Astrocyte (in vitro differentiated cells and primary cell): ENCODE measurements around the gene TPRG1. TPM values are rescaled to one million over a fixed set of nuclear protein-coding genes. Genes with fewer than 3 reads are reported as not detected.

Experiments
- DNase-seq: peaks from one replicate; pipeline ENCODE4 v3.0.0-alpha.2; 2010; ENCODE audit warnings: low read depth
- FAIRE-seq: peaks from 2 replicates; lab custom pipeline; 2011; peaks lifted over from hg19 to GRCh38; lab: Jason Lieb, UNC
- H2AFZ ChIP-seq: 2 replicates; pipeline ENCODE4 v1.6.0; 2012; ENCODE audit warnings: low read depth, low read length, inconsistent platforms
- H3K27ac ChIP-seq: 2 replicates; pipeline ENCODE4 v1.5.1; 2011; ENCODE audit warnings: low read depth, low read length, inconsistent platforms
- H3K27me3 ChIP-seq: 2 replicates; pipeline ENCODE4 v1.6.0; 2011; ENCODE audit warnings: low read length, inconsistent platforms; ENCODE audit not compliant: insufficient read depth
- H3K36me3 ChIP-seq: 2 replicates; pipeline ENCODE4 v1.5.1; 2011; ENCODE audit warnings: low read length, inconsistent platforms; ENCODE audit not compliant: insufficient read depth
- H3K4me1 ChIP-seq: 2 replicates; pipeline ENCODE4 v1.5.1; 2011; ENCODE audit warnings: low read length, inconsistent platforms; ENCODE audit not compliant: insufficient read depth
- H3K4me2 ChIP-seq: 2 replicates; pipeline ENCODE4 v1.6.0; 2012; ENCODE audit warnings: low read length, inconsistent platforms
- H3K4me3 ChIP-seq: 2 replicates; pipeline ENCODE4 v1.5.1; 2011; ENCODE audit warnings: low read depth, mild to moderate bottlenecking, low read length, inconsistent platforms; ENCODE audit not compliant: insufficient read depth
- H3K79me2 ChIP-seq: 2 replicates; pipeline ENCODE4 v1.6.0; 2012; ENCODE audit warnings: mild to moderate bottlenecking, low read length, inconsistent platforms; ENCODE audit not compliant: insufficient read depth
- H3K9ac ChIP-seq: 2 replicates; pipeline ENCODE4 v1.6.0; 2012; ENCODE audit warnings: mild to moderate bottlenecking, low read length, inconsistent platforms
- H3K9me3 ChIP-seq: 2 replicates; pipeline ENCODE4 v1.5.1; 2012; ENCODE audit warnings: low read depth, mild to moderate bottlenecking, low read length, inconsistent platforms; ENCODE audit not compliant: insufficient read depth
- H4K20me1 ChIP-seq: 2 replicates; pipeline ENCODE4 v1.6.0; 2012; ENCODE audit warnings: low read length, inconsistent platforms; ENCODE audit not compliant: insufficient read depth
- H3K27ac Mint-ChIP-seq: one replicate; pipeline ENCODE4 v1.8.0; 2021; ENCODE audit warnings: mild to moderate bottlenecking, mixed read lengths; ENCODE audit not compliant: unreplicated experiment
- H3K27me3 Mint-ChIP-seq: one replicate; pipeline ENCODE4 v1.8.0; 2021; ENCODE audit warnings: low read depth, mixed read lengths; ENCODE audit not compliant: unreplicated experiment
- H3K36me3 Mint-ChIP-seq: one replicate; pipeline ENCODE4 v1.8.0; 2021; ENCODE audit warnings: low read depth, mixed read lengths; ENCODE audit not compliant: unreplicated experiment
- H3K4me1 Mint-ChIP-seq: one replicate; pipeline ENCODE4 v1.8.0; 2021; ENCODE audit warnings: low read depth, mixed read lengths; ENCODE audit not compliant: unreplicated experiment
- H3K4me3 Mint-ChIP-seq: one replicate; pipeline ENCODE4 v1.8.0; 2021; ENCODE audit warnings: mild to moderate bottlenecking, moderate library complexity, mixed read lengths; ENCODE audit not compliant: unreplicated experiment
- H3K9me3 Mint-ChIP-seq: one replicate; pipeline ENCODE4 v1.8.0; 2021; ENCODE audit warnings: mild to moderate bottlenecking, mixed read lengths; ENCODE audit not compliant: unreplicated experiment
- CTCF ChIP-seq: IDR thresholded peaks from 2 replicates; pipeline ENCODE4 v1.5.1; 2011; ENCODE audit warnings: low read depth, mild to moderate bottlenecking, inconsistent platforms, low read length, moderate library complexity; ENCODE audit not compliant: insufficient read depth
- EZH2 ChIP-seq: IDR thresholded peaks from 2 replicates; pipeline ENCODE4 v1.6.1; 2012; ENCODE audit warnings: mild to moderate bottlenecking, low read length, inconsistent platforms; ENCODE audit not compliant: insufficient read depth
- total RNA-seq: library from RNA; stranded (reverse); gene quantifications from 2 replicates; pipeline ENCODE4 v1.2.1, GENCODE V29; 2021

TPRG1 gene
- total RNA-seq, 1 donor from 2014 or later = 1.1 TPM

- no peaks in the 10 kb centered on the region for H3K79me2 ChIP-seq
- Mint-ChIP-seq H3K27ac (no peak overlapping the region), H3K9me3 (no peaks in the 10 kb centered on the region), H3K4me1 (peaks cover 7% of the 10 kb centered on the region), H3K27me3 (no peaks in the 10 kb centered on the region), H3K36me3 (no peaks in the 10 kb centered on the region), H3K4me3 (no peak overlapping the region)
- no peak overlapping the region for H3K4me3 ChIP-seq
- no peaks in the 10 kb centered on the region for H3K36me3 ChIP-seq
- no peak overlapping the region for H2AFZ ChIP-seq
- H3K4me2 ChIP-seq = no peak overlapping the region
- H3K27ac ChIP-seq = no peak overlapping the region
- H3K9ac ChIP-seq = no peak overlapping the region
- no peaks in the 10 kb centered on the region for H3K9me3 ChIP-seq
- peaks cover 8% of the 10 kb centered on the region for H3K27me3 ChIP-seq
- DNase-seq (no peak), FAIRE-seq (no peak)
- H4K20me1 ChIP-seq = no peaks in the 10 kb centered on the region
- no peaks in the 10 kb centered on the region for H3K4me1 ChIP-seq
- TF ChIP-seq EZH2 (no peak), CTCF (no peak)
These were observed 171.0 kb downstream of the TPRG1 start for GRCh38 chr3:189342811-189343210.

GRCh38 chr3:189344996-189345395, 173.2 kb downstream of the TPRG1 start:
- Mint-ChIP-seq H3K4me1 (peaks cover 5% of the 10 kb centered on the region), H3K27me3 (no peaks in the 10 kb centered on the region), H3K9me3 (no peaks in the 10 kb centered on the region), H3K4me3 (no peak overlapping the region), H3K27ac (no peak overlapping the region), H3K36me3 (no peaks in the 10 kb centered on the region)
- H3K27me3 ChIP-seq = peaks cover 5% of the 10 kb centered on the region
- no peak overlapping the region for H3K9ac ChIP-seq
- TF ChIP-seq CTCF = no peak
- TF ChIP-seq EZH2 = no peak
- H4K20me1 ChIP-seq = no peaks in the 10 kb centered on the region
- H3K27ac ChIP-seq = no peak overlapping the region
- no peaks in the 10 kb centered on the region for H3K4me1 ChIP-seq
- DNase-seq = no peak
- H2AFZ ChIP-seq = no peak overlapping the region
- no peak overlapping the region for H3K4me3 ChIP-seq
- H3K79me2 ChIP-seq = no peaks in the 10 kb centered on the region
- no peaks in the 10 kb centered on the region for H3K9me3 ChIP-seq
- H3K4me2 ChIP-seq = no peak overlapping the region
- no peaks in the 10 kb centered on the region for H3K36me3 ChIP-seq
- FAIRE-seq = no peak

GRCh38 chr3:189349772-189350171, 178.0 kb downstream of the TPRG1 start:
- Histone ChIP-seq H3K4me1 (no peaks in the 10 kb centered on the region), H3K79me2 (no peaks in the 10 kb centered on the region), H3K9me3 (no peaks in the 10 kb centered on the region), H3K4me3 (no peak overlapping the region), H3K27me3 (peaks cover 2% of the 10 kb centered on the region), H3K9ac (no peak overlapping the region), H4K20me1 (no peaks in the 10 kb centered on the region), H3K27ac (no peak overlapping the region), H3K4me2 (no peak overlapping the region), H3K36me3 (no peaks in the 10 kb centered on the region), H2AFZ (no peak overlapping the region)
- FAIRE-seq (no peak), DNase-seq (peak; percentile 63)
- Mint-ChIP-seq H3K9me3 (no peaks in the 10 kb centered on the region), H3K27me3 (no peaks in the 10 kb centered on the region), H3K4me1 (peaks cover 12% of the 10 kb centered on the region), H3K27ac (no peak overlapping the region), H3K4me3 (no peak overlapping the region), H3K36me3 (peaks cover 2% of the 10 kb centered on the region)
- TF ChIP-seq EZH2 = no peak
- TF ChIP-seq CTCF = no peak
